GM12878 (cell line): ENCODE results near the gene CNN2.
A peak's percentile ranks its signal among the peaks of the same experiment; 100 is the strongest.

ENCODE experiments used
- CTCF ChIP-seq, 3 experiments: IDR thresholded peaks in 2 of 3; conservative IDR thresholded peaks in 1 of 3; 2 replicates each; pipeline ENCODE4 v1.5.1; 2011; ENCODE audit warnings: low read depth in 3 of 3, low read length in 3 of 3, mild to moderate bottlenecking in 3 of 3, control low read depth in 2 of 3, moderate library complexity in 2 of 3, inconsistent platforms in 1 of 3, mixed read lengths in 1 of 3; ENCODE audit not compliant: control insufficient read depth in 2 of 3, insufficient read depth in 1 of 3; ENCODE audit errors: extremely low read depth in 1 of 3
- HDAC2 ChIP-seq: fragments of 200-600 bp; sonication (generic); IDR thresholded peaks from 2 replicates; pipeline ENCODE4 v1.6.1; 2017
- POLR2A ChIP-seq: IDR thresholded peaks from 2 replicates; pipeline ENCODE4 v1.6.1; 2011; ENCODE audit warnings: low read depth, mild to moderate bottlenecking, low read length
- POLR2AphosphoS5 ChIP-seq: IDR thresholded peaks from 2 replicates; pipeline ENCODE4 v1.6.1; 2011; ENCODE audit warnings: mild to moderate bottlenecking, low read length, inconsistent platforms
- TARDBP ChIP-seq: IDR thresholded peaks from 2 replicates; pipeline ENCODE4 v1.6.1; 2016; ENCODE audit warnings: borderline replicate concordance
- ZNF274 ChIP-seq: IDR thresholded peaks from one replicate; pipeline ENCODE4 v1.8.0; 2011; ENCODE audit not compliant: insufficient read length, insufficient read depth

- TF ChIP-seq ZNF274 = no peak
- no peak for TF ChIP-seq CTCF (IDR thresholded peaks at IDR 0.05 in 2 of 3, conservative IDR thresholded peaks at IDR 0.05 in 1 of 3; ENCODE audit: control insufficient read depth in 2 of 3, extremely low read depth in 1 of 3, insufficient read depth in 1 of 3, low read depth in 3 of 3, low read length in 3 of 3)
- TF ChIP-seq POLR2AphosphoS5 = no peak
- TF ChIP-seq TARDBP = no peak
- peak; percentile 37; the same call in 1 of the 2 replicates for TF ChIP-seq POLR2A
- no peak for TF ChIP-seq HDAC2
Measured at GRCh38 chr19:1081301-1082164, 55.1 kb downstream of the CNN2 start.
